ENCODE measurements around the gene SLC51A. TPM values are rescaled to one million over a fixed set of nuclear protein-coding genes. Genes with fewer than 3 reads are reported as not detected.
"Not testable (repeated sequence)": the region's sequence is repeated elsewhere in the genome, so short reads cannot be mapped to it uniquely, and the experiment has no call there.

Gene SLC51A
- total RNA-seq, 2 donors from 2014 or later: 2.1 to 65.1 TPM

DNA sequence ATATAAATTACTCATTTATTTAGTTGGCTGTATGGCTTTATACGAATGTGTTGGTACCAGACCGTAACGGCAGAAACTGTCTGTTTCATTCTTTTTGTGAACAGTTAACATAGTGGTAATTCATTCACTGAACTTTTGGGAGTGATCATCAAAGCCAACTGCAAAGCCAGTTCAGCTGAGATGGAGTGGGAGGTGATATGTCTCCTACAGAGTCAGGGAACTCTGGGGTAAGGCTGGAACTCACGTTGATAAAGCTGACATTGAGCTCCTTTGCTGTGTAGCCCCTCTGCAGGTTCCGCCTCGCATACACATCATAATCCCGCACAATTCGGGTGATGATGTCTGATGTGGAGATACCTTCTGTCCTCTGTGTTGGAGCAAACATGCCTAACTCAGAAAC is 25.4 kb downstream of the SLC51A start:
- intact Hi-C loops (cut with DNase I): no loop called here
- Histone ChIP-seq H3K9me3 (no peaks in the 10 kb centered on the region), H3K9ac (ENCODE audit: low read depth in 2 of 2, low read length in 2 of 2) (no peak overlapping the region), H3K4me1 (no peaks in the 10 kb centered on the region), H3K36me3 (peaks cover 4% of the 10 kb centered on the region), H3K4me3 (no peak overlapping the region), H3K27me3 (no peaks in the 10 kb centered on the region), H3K27ac (no peak overlapping the region)
- no peak for DNase-seq
- TF ChIP-seq, protein P1, sequence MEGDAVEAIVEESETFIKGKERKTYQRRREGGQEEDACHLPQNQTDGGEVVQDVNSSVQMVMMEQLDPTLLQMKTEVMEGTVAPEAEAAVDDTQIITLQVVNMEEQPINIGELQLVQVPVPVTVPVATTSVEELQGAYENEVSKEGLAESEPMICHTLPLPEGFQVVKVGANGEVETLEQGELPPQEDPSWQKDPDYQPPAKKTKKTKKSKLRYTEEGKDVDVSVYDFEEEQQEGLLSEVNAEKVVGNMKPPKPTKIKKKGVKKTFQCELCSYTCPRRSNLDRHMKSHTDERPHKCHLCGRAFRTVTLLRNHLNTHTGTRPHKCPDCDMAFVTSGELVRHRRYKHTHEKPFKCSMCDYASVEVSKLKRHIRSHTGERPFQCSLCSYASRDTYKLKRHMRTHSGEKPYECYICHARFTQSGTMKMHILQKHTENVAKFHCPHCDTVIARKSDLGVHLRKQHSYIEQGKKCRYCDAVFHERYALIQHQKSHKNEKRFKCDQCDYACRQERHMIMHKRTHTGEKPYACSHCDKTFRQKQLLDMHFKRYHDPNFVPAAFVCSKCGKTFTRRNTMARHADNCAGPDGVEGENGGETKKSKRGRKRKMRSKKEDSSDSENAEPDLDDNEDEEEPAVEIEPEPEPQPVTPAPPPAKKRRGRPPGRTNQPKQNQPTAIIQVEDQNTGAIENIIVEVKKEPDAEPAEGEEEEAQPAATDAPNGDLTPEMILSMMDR (IDR thresholded peaks at IDR 0.05): no peak

DNA sequence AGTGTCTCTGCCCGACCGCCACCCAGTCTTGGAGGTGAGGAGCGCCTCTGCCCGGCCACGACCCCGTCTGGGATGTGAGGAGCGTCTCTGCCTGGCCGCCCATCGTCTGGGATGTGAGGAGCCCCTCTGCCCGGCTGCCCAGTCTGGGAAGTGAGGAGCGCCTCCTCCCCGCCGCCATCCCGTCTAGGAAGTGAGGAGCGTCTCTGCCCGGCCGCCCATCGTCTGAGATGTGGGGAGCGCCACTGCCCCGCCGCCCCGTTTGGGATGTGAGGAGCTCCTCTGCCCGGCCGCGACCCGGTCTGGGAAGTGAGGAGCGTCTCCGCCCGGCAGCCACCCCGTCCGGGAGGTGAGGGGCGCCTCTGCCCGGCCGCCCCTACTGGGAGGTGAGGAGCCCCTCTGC is 27.8 kb downstream of the SLC51A start:
- H3K9me3 ChIP-seq; H3K4me1 ChIP-seq; H3K9ac ChIP-seq (ENCODE audit: low read depth in 2 of 2, low read length in 2 of 2); DNase-seq; H3K36me3 ChIP-seq; H3K4me3 ChIP-seq; H3K27ac ChIP-seq; intact Hi-C loops (cut with DNase I); H3K27me3 ChIP-seq: not testable (repeated sequence)

DNA sequence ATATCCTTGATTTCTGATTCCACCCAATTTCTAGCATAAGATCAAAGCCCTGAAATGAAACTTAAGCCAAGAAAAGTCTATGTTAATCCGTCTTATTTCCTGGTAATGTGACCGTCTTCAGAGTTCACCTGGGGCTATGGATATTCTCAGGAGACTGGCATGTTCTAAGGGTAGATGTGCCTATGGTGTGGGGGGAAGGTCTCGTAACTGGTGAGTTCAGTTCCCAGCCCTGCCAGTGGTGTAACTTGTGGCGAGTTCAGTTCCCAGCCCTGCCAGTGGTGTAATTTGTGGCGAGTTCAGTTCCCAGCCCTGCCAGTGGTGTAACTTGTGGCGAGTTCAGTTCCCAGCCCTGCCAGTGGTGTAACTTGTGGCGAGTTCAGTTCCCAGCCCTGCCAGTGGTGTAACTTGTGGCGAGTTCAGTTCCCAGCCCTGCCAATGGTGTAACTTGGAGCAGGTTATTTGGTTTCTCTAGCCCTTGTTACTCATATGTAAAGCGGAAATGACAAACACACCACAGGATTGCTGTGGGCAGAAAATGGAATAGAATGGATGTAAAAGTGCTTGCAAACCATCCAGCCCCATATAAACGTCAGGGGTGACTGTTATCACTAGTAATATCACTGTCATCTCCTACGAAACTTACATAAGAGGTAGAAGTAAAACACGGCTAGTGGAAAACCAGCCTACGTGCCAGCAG is 30.4 kb downstream of the SLC51A start:
- Histone ChIP-seq H3K27me3 (no peaks in the 10 kb centered on the region), H3K36me3 (no peaks in the 10 kb centered on the region), H3K9me3 (no peaks in the 10 kb centered on the region), H3K4me3 (no peak overlapping the region), H3K9ac (ENCODE audit: low read depth in 2 of 2, low read length in 2 of 2) (no peak overlapping the region), H3K27ac (no peak overlapping the region), H3K4me1 (no peaks in the 10 kb centered on the region)
- TF ChIP-seq, protein P1 (IDR thresholded peaks at IDR 0.05): no peak
- intact Hi-C loops (cut with DNase I): no loop called here
- DNase-seq: no peak

DNA sequence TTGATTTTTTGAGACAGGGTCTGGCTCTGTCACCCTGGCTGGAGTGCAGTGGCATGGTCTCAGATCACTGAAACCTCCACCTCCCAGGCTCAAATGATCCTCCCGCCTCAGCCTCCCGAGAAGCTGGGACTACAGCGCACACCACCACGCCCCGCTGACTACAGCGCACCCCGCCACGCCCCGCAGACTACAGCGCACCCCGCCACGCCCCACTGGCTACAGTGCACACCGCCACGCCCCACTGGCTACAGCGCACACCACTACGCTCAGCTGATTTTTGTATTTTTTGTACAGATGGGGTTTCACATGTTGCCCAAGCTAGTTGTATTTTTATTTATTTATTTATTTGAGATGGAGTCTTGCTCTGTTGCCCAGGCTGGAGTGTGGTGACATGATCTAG is 35.6 kb downstream of the SLC51A start:
- H3K9ac ChIP-seq (ENCODE audit: low read depth in 2 of 2, low read length in 2 of 2): no peak overlapping the region
- no peaks in the 10 kb centered on the region for H3K9me3 ChIP-seq
- no peak overlapping the region for H3K27ac ChIP-seq
- no peak for DNase-seq
- no peak overlapping the region for H3K4me3 ChIP-seq
- no peaks in the 10 kb centered on the region for H3K27me3 ChIP-seq
- no peaks in the 10 kb centered on the region for H3K4me1 ChIP-seq
- TF ChIP-seq, protein P1 (IDR thresholded peaks at IDR 0.05): no peak
- intact Hi-C loops (cut with DNase I): loop anchor here (2.0 kb wide), 1 partner anchor 267 kb away; no protein-coding TSS in a partner anchor
- no peaks in the 10 kb centered on the region for H3K36me3 ChIP-seq

DNA sequence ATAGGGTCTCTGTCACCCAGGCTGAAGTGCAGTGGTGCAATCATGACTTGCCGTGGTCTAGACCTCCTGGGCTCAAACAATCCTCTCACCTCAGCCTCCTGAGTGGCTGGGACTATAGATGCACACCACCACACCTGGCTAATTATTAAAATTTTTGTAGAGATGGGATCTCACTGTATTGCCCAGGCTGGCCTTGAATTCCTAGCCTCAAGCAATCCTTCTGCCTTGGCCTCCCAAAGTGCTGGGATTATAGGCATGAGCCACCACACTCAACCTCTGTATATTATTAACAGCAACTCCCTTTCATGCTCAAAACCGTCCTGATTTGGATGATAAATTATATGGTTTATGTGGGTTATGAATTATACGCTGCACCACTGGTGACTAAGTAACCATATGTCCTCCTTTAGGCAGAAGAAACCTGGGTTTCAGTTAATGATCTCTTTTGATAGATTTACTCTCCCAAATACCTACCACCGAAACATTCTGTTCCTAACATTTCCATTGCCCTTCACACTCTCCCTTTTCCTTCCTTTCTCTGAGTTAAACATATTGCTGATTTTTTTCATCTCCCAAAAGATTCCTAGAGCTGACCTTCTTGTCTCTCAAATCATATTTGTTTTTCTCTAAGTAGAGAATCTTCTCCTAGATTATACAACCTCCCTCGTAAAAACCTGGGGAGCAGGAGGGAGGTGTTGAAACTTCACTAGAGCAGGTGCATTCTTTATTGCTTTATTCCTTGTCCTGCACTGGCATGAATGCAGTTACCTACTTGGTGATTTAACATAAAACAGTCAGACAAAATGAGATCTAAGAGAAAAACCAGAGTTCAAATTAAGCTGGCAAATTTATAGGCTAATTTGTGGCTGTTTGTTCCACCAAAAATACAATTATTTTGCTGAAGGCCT is 38.3 kb downstream of the SLC51A start:
- no peak for DNase-seq
- Histone ChIP-seq H3K9me3 (no peaks in the 10 kb centered on the region), H3K4me1 (no peaks in the 10 kb centered on the region), H3K9ac (ENCODE audit: low read depth in 2 of 2, low read length in 2 of 2) (no peak overlapping the region), H3K27me3 (no peaks in the 10 kb centered on the region), H3K36me3 (no peaks in the 10 kb centered on the region), H3K4me3 (no peak overlapping the region), H3K27ac (no peak overlapping the region)
- TF ChIP-seq, protein P1 (IDR thresholded peaks at IDR 0.05): no peak
- intact Hi-C loops (cut with DNase I): no loop called here

- H3K36me3 ChIP-seq: no peaks in the 10 kb centered on the region
- H3K9ac ChIP-seq (ENCODE audit: low read depth in 2 of 2, low read length in 2 of 2): no peak overlapping the region
- H3K27ac ChIP-seq: no peak overlapping the region
- intact Hi-C loops (cut with DNase I): no loop called here
- TF ChIP-seq, protein P1 (IDR thresholded peaks at IDR 0.05): no peak
- no peak overlapping the region for H3K4me3 ChIP-seq
- H3K4me1 ChIP-seq: no peaks in the 10 kb centered on the region
- DNase-seq: no peak
- no peaks in the 10 kb centered on the region for H3K27me3 ChIP-seq
- no peaks in the 10 kb centered on the region for H3K9me3 ChIP-seq
These were observed 39.4 kb downstream of the SLC51A start for GRCh38 chr3:196255776-196256175.
